MM.1S (cell line): ENCODE results near the gene ANKRD36.
A peak's percentile ranks its signal among the peaks of the same experiment; 100 is the strongest.
"Not testable (repeated sequence)": the region's sequence is repeated elsewhere in the genome, so short reads cannot be mapped to it uniquely, and the experiment has no call there.

Source experiments
- DNase-seq: peaks from one replicate; pipeline ENCODE4 v3.0.0-alpha.2; 2015
- H2AFZ ChIP-seq: fragments of 300-600 bp; sonication (generic); 2 replicates; pipeline ENCODE4 v1.6.0; 2016; ENCODE audit warnings: antibody characterized with exemption, low read length
- H3F3A ChIP-seq: fragments of 300-600 bp; sonication (generic); 2 replicates; pipeline ENCODE4 v1.6.1; 2016; ENCODE audit warnings: mild to moderate bottlenecking, antibody characterized with exemption, low read length, moderate library complexity, mixed read lengths; ENCODE audit not compliant: insufficient read depth
- H3K27ac ChIP-seq: fragments of 300-600 bp; sonication (generic); 2 replicates; pipeline ENCODE4 v1.5.1; 2016; ENCODE audit warnings: mild to moderate bottlenecking, low read length
- H3K27me3 ChIP-seq: fragments of 300-600 bp; sonication (generic); replicated peaks from 2 replicates; pipeline ENCODE4 v1.6.0; 2016; ENCODE audit warnings: low read length; ENCODE audit not compliant: insufficient read depth
- H3K36me3 ChIP-seq: fragments of 300-600 bp; sonication (generic); replicated peaks from 2 replicates; pipeline ENCODE4 v1.6.1; 2016; ENCODE audit warnings: mild to moderate bottlenecking, low read length, mixed read lengths; ENCODE audit not compliant: insufficient read depth
- H3K4me1 ChIP-seq: fragments of 300-600 bp; sonication (generic); 2 replicates; pipeline ENCODE4 v1.6.1; 2016; ENCODE audit warnings: low read length, mixed read lengths
- H3K4me2 ChIP-seq: fragments of 300-600 bp; sonication (generic); 2 replicates; pipeline ENCODE4 v1.6.0; 2016; ENCODE audit warnings: low read depth, low read length
- H3K4me3 ChIP-seq: fragments of 300-600 bp; sonication (generic); 2 replicates; pipeline ENCODE4 v1.5.1; 2016; ENCODE audit warnings: low read length, mixed read lengths
- H3K79me2 ChIP-seq: fragments of 300-600 bp; sonication (generic); 2 replicates; pipeline ENCODE4 v1.6.1; 2016; ENCODE audit warnings: mixed run types, low read length, mixed read lengths
- H3K9ac ChIP-seq: fragments of 300-600 bp; sonication (generic); 2 replicates; pipeline ENCODE4 v1.6.1; 2016; ENCODE audit warnings: low read length, mixed read lengths
- H3K9me2 ChIP-seq: fragments of 300-600 bp; sonication (generic); replicated peaks from 2 replicates; pipeline ENCODE4 v1.6.1; 2016; ENCODE audit warnings: mild to moderate bottlenecking, low read length, mixed read lengths; ENCODE audit not compliant: insufficient read depth
- H3K9me3 ChIP-seq: fragments of 300-600 bp; sonication (generic); replicated peaks from 2 replicates; pipeline ENCODE4 v1.6.1; 2016; ENCODE audit warnings: mild to moderate bottlenecking, low read length, mixed read lengths; ENCODE audit not compliant: insufficient read depth
- H4K20me1 ChIP-seq: fragments of 300-600 bp; sonication (generic); 2 replicates; pipeline ENCODE4 v1.6.1; 2016; ENCODE audit warnings: mild to moderate bottlenecking, low read length, moderate library complexity, mixed read lengths; ENCODE audit not compliant: insufficient read depth
- CTCF ChIP-seq: fragments of 300-600 bp; sonication (generic); IDR thresholded peaks from 2 replicates; pipeline ENCODE4 v1.5.1; 2016; ENCODE audit warnings: antibody characterized with exemption, low read length, mixed read lengths

Gene ANKRD36

GRCh38 chr2:97112320-97113049, 468 bp upstream of the ANKRD36 start:
- DNase-seq, result peak; percentile 31
- peak overlapping the region; percentile 99 for H3K4me2 ChIP-seq
- not testable (repeated sequence) for H3F3A ChIP-seq, H3K9me3 ChIP-seq, H4K20me1 ChIP-seq, H3K36me3 ChIP-seq, H3K9me2 ChIP-seq, H3K4me1 ChIP-seq, H3K79me2 ChIP-seq, H3K27me3 ChIP-seq
- peak overlapping the region; percentile 87 for H3K9ac ChIP-seq
- H2AFZ ChIP-seq, result peak overlapping the region; percentile 97
- H3K4me3 ChIP-seq, result peak overlapping the region; percentile 81
- peak; percentile 67; the same call in 1 of the 2 replicates for TF ChIP-seq CTCF
- peak overlapping the region; percentile 82; the same call in 1 of the 2 replicates for H3K27ac ChIP-seq

- not testable (repeated sequence) for H3K9me2 ChIP-seq, H2AFZ ChIP-seq
- H3K27ac ChIP-seq, result peak overlapping the region; percentile 82; the same call in 1 of the 2 replicates
Measured at GRCh38 chr2:97113882-97114255, 916 bp downstream of the ANKRD36 start.

GRCh38 chr2:97129090-97129489, 16.1 kb downstream of the ANKRD36 start:
- not testable (repeated sequence) for H4K20me1 ChIP-seq, H2AFZ ChIP-seq, H3K4me1 ChIP-seq, H3K27ac ChIP-seq, H3K36me3 ChIP-seq, H3K9me3 ChIP-seq, H3K9ac ChIP-seq, H3K4me2 ChIP-seq, DNase-seq, H3K79me2 ChIP-seq, H3F3A ChIP-seq, H3K4me3 ChIP-seq, H3K27me3 ChIP-seq, H3K9me2 ChIP-seq

More at GRCh38 chr2:97113882-97114255, 916 bp downstream of the ANKRD36 start:
- Histone ChIP-seq H3K4me3 (peak overlapping the region; percentile 81), H3K9ac (peak overlapping the region; percentile 63), H3K4me2 (peak overlapping the region; percentile 37; the same call in 1 of the 2 replicates)
- not testable (repeated sequence) for H3K36me3 ChIP-seq, H3K4me1 ChIP-seq, H3K79me2 ChIP-seq, H3K27me3 ChIP-seq, H3K9me3 ChIP-seq, H4K20me1 ChIP-seq, H3F3A ChIP-seq, DNase-seq

- H3K9me2 ChIP-seq, H4K20me1 ChIP-seq, H3K36me3 ChIP-seq, H3K9me3 ChIP-seq, H3F3A ChIP-seq, H3K27ac ChIP-seq, H3K27me3 ChIP-seq, H3K4me1 ChIP-seq, H3K9ac ChIP-seq, DNase-seq, H3K4me3 ChIP-seq, H2AFZ ChIP-seq, H3K79me2 ChIP-seq, H3K4me2 ChIP-seq: not testable (repeated sequence)
Measured at GRCh38 chr2:97144016-97144415, 31.1 kb downstream of the ANKRD36 start.

- H3F3A ChIP-seq, H3K27me3 ChIP-seq, H3K9me3 ChIP-seq, DNase-seq, H3K27ac ChIP-seq, H3K9me2 ChIP-seq, H4K20me1 ChIP-seq, H3K79me2 ChIP-seq, H3K4me2 ChIP-seq, H3K36me3 ChIP-seq, H3K4me1 ChIP-seq, H3K4me3 ChIP-seq, H2AFZ ChIP-seq, H3K9ac ChIP-seq: not testable (repeated sequence)
Measured at GRCh38 chr2:97166548-97166947, 53.6 kb downstream of the ANKRD36 start.

- not testable (repeated sequence) for H2AFZ ChIP-seq, H3K4me2 ChIP-seq, H4K20me1 ChIP-seq, H3K9ac ChIP-seq, DNase-seq, H3K27ac ChIP-seq, H3K9me3 ChIP-seq, H3K9me2 ChIP-seq, H3K36me3 ChIP-seq, H3F3A ChIP-seq, H3K27me3 ChIP-seq, H3K4me1 ChIP-seq, H3K4me3 ChIP-seq, H3K79me2 ChIP-seq
Measured at GRCh38 chr2:97167938-97168337, 55.0 kb downstream of the ANKRD36 start.

GRCh38 chr2:97168583-97168982, 55.6 kb downstream of the ANKRD36 start:
- H3F3A ChIP-seq, DNase-seq, H2AFZ ChIP-seq, H3K36me3 ChIP-seq, H3K9me3 ChIP-seq, H4K20me1 ChIP-seq, H3K4me2 ChIP-seq, H3K9ac ChIP-seq, H3K4me1 ChIP-seq, H3K9me2 ChIP-seq, H3K4me3 ChIP-seq, H3K27ac ChIP-seq, H3K27me3 ChIP-seq, H3K79me2 ChIP-seq: not testable (repeated sequence)
